Measurements from ENCODE around the gene DUSP8.

GRCh38 chr11:1518301-1518700 lies 53.8 kb downstream of the DUSP8 start:
- TF ChIP-seq CTCF (conservative IDR thresholded peaks at IDR 0.05) (no peak), ZFX (IDR thresholded peaks at IDR 0.05) (no peak)

Data from C4-2B (cell line).